Fibroblast of villous mesenchyme (primary cell): ENCODE measurements around the gene NDUFS2. TPM values are rescaled to one million over a fixed set of nuclear protein-coding genes. Genes with fewer than 3 reads are reported as not detected.

ENCODE experiments used
- DNase-seq: peaks from one replicate; pipeline ENCODE4 v3.0.0-alpha.2; 2010; ENCODE audit warnings: low read depth
- H3K4me3 ChIP-seq: 2 replicates; pipeline ENCODE4 v1.5.1; 2011; ENCODE audit warnings: low read depth, mild to moderate bottlenecking, low read length
- total RNA-seq: library from RNA; depleted of rRNA; stranded (reverse); fragments of >200 nt; gene quantifications from 2 replicates; pipeline ENCODE4 v1.2.3, GENCODE V29; 2012
- TF ChIP-seq, protein P1 (sequence below): IDR thresholded peaks from 2 replicates; pipeline ENCODE4 v1.5.1; 2012; ENCODE audit warnings: low read depth, mild to moderate bottlenecking, low read length; ENCODE audit not compliant: insufficient read depth

The NDUFS2 gene
- total RNA-seq, 1 donor = 105 TPM

DNA sequence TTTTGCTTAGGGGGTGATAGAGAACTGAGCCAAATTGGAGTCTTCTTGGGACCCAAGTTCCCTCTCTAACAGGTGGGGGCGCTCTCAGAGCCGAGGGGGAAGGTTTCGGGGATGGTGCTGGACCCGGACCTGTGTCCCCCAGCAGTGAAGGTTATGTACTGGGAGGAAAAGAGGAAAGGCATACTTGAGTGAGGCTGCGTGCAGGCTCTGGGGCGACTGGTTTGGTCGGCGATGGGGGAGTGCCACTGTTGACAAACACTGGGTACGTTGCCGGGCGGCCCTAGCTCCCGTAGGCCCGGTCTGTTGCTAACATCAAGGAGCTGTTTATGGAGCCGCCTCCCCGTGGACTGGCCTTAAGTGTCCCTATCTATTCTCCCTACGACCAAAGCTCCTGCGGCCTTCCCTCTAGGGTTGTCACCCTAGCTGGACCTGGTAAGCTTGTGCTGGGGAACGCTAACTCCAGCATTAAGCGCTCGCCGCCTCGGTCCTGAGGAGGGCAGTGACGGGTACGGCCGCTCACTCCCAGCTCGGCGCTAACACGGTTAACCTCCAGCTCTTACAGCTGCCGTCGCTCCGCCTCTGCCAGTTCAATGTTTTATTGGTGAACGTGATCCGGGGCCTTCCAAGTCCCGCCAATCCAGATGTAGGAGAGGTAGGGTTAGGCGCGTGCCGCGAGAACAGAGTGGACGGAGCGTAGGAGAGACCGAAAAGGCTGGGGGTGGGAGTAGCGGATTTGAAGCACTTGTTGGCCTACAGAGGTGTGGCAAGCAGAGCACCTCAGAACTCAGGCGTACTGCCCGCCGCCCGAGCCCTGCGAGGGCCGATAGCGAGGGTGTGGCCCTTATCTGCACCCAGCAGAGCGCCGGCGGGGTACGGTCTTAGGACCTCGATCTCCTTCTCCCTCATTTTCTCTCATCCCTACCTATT, 36.2 kb upstream of the NDUFS2 start, which contains the start of gene PPOX:
Gene PPOX, plus strand, starts transcription at position 685 of the 927 bp plus-strand sequence. CDS start 422 bp downstream, outside the sequence.
- DNase-seq = peak; percentile 99
- H3K4me3 ChIP-seq = peak within 1 kb of the TSS; percentile 87
- TF ChIP-seq, protein P1, sequence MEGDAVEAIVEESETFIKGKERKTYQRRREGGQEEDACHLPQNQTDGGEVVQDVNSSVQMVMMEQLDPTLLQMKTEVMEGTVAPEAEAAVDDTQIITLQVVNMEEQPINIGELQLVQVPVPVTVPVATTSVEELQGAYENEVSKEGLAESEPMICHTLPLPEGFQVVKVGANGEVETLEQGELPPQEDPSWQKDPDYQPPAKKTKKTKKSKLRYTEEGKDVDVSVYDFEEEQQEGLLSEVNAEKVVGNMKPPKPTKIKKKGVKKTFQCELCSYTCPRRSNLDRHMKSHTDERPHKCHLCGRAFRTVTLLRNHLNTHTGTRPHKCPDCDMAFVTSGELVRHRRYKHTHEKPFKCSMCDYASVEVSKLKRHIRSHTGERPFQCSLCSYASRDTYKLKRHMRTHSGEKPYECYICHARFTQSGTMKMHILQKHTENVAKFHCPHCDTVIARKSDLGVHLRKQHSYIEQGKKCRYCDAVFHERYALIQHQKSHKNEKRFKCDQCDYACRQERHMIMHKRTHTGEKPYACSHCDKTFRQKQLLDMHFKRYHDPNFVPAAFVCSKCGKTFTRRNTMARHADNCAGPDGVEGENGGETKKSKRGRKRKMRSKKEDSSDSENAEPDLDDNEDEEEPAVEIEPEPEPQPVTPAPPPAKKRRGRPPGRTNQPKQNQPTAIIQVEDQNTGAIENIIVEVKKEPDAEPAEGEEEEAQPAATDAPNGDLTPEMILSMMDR = peak; percentile 45

DNA sequence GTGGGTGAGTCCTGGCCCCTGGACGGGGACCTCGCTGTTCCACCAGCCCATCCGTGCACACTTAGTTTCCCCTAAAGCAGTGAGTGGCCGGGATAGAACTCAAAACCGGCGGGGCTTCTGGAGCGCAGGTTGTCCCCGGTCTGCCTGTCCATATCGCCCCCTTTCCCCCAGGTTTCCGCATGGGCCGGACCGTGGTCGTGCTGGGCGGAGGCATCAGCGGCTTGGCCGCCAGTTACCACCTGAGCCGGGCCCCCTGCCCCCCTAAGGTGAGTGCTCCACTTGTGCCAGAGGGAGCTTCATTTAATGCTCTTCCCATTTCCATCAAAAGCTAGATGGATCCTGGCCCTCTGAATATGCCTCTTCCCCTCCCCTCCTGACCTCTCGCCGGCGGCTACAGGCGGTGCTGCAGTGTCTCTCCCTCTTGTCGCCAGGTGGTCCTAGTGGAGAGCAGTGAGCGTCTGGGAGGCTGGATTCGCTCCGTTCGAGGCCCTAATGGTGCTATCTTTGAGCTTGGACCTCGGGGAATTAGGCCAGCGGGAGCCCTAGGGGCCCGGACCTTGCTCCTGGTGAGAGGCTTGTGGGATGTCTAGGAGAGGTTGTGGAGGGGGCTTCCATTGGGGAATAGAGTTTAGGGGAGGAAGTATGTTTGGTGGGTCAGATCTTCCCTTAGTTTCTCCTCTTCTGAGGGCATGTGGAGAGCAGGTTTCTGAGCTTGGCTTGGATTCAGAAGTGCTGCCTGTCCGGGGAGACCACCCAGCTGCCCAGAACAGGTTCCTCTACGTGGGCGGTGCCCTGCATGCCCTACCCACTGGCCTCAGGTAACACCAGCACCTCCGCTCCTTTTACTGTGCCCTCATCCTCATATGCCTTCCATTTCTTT, 35.3 kb upstream of the NDUFS2 start:
- DNase-seq = no peak
- TF ChIP-seq, protein P1 = no peak

DNA sequence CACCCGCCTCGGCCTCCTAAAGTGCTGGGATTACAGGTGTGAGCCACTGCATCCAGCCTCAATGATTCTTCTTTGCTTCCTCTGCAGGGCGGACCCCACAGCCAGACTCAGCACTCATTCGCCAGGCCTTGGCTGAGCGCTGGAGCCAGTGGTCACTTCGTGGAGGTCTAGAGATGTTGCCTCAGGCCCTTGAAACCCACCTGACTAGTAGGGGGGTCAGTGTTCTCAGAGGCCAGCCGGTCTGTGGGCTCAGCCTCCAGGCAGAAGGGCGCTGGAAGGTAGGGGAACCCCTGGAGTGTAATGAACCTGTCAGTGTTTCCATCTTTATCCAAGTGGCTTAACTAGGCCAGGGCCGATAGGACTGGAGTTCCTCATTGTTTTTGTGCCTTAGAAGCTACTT, 33.3 kb upstream of the NDUFS2 start:
- TF ChIP-seq, protein P1 = no peak
- no peak for DNase-seq
- no peak overlapping the region for H3K4me3 ChIP-seq

More for the DNA sequence above, 35.3 kb upstream of the NDUFS2 start:
- peak overlapping the region; percentile 87 for H3K4me3 ChIP-seq

DNA sequence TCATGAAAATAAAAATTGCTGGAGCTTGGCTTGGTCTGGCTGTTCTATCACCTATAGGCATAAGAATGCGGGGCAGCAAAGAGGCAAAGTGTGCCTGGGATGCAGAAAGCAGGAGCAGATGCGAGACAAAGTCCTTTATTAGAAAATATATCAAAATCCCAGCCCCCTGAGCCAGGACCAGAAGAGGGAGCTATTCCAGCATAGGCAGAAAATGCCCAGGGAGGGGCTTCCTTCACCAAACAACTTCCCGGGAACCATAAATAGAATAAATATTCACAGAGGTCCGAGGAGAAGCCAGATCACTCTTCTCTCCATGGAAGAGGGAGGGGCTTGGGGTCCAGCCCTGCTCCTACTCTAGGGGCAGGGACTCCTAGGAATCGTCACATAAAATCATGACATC, 31.0 kb upstream of the NDUFS2 start:
- H3K4me3 ChIP-seq = no peak overlapping the region
- TF ChIP-seq, protein P1 = peak; percentile 22
- no peak for DNase-seq

DNA sequence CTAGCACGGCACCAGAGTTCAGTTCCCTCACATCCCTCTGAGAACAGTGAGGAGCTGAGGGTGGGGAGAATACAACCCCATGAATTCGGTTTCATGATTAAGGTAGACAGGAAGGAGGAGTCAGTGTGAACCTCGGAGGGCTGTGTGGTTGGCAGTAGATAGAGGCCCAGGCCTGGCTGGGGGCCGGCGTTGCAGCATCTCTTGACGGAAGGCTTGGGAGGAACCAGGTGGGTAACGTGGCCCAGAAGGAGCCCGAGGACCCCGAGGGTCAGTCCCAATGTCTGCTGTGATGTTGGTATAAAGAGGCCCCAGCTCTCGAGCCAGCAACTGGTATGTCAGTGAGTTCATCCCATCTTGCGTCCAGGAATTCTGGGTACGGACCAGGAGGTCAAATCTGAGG, 30.5 kb upstream of the NDUFS2 start:
- H3K4me3 ChIP-seq = no peak overlapping the region
- DNase-seq = no peak
- TF ChIP-seq, protein P1 = no peak

DNA sequence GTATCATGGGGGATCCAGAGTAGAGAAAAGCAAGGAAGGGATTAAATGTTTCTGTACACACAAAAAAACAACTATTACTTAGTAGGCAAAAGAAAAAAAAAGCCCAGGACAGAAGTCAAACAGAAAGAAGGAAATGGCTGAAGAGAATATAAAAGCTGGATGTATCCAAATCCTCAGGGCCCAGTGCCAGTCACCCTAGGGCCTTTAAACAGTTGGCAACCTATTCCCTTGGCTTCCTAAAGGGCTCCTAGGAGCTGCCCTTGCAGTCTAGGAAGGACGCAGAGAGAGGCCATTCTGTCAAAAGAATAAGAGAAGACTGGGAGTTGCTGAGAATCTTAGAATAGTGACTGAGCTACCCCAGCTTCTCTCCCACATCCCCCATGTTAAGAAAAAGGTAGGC, 29.8 kb upstream of the NDUFS2 start:
- no peak overlapping the region for H3K4me3 ChIP-seq
- TF ChIP-seq, protein P1 = no peak
- no peak for DNase-seq
